Kidney (tissue), 14 donors: ENCODE data around the gene RPAP3. TPM values are rescaled to one million over a fixed set of nuclear protein-coding genes. Genes with fewer than 3 reads are reported as not detected.

Source experiments
- DNase-seq, 5 donors: peaks; one replicate each; pipeline ENCODE4 v3.0.0-alpha.2; 2013 to 2020
- FAIRE-seq: peaks from 2 replicates; lab custom pipeline; 2012; peaks lifted over from hg19 to GRCh38; lab: Jason Lieb, UNC
- H3K27ac ChIP-seq, 2 donors: one replicate each; pipeline ENCODE4 v1.7.0; 2013; ENCODE audit warnings: low read depth in 2 of 2, low read length in 2 of 2, inconsistent platforms in 1 of 2
- H3K27me3 ChIP-seq: one replicate; pipeline ENCODE4 v1.7.1; 2013; ENCODE audit warnings: low read length, inconsistent platforms; ENCODE audit not compliant: control insufficient read depth, insufficient read depth
- H3K36me3 ChIP-seq, 3 donors: one replicate each; pipeline versions ENCODE4 v1.7.0 to v1.7.1; 2013; ENCODE audit warnings: low read length in 3 of 3, control low read depth in 1 of 3, inconsistent platforms in 1 of 3; ENCODE audit not compliant: insufficient read depth in 3 of 3, control insufficient read depth in 2 of 3
- H3K4me1 ChIP-seq, 3 donors: one replicate each; pipeline versions ENCODE4 v1.7.0 to v1.7.1; 2013; ENCODE audit warnings: low read length in 3 of 3, inconsistent platforms in 1 of 3, low read depth in 1 of 3; ENCODE audit not compliant: control insufficient read depth in 2 of 3, insufficient read depth in 2 of 3
- H3K4me3 ChIP-seq, 3 donors: one replicate each; pipeline versions ENCODE4 v1.7.0 to v1.8.1; 2013; ENCODE audit warnings: low read length in 3 of 3, control low read depth in 1 of 3, inconsistent platforms in 1 of 3
- H3K9ac ChIP-seq, 3 donors: one replicate each; pipeline versions ENCODE4 v1.7.0 to v1.7.1; 2013; ENCODE audit warnings: low read length in 3 of 3, control low read depth in 1 of 3, inconsistent platforms in 1 of 3
- H3K9me3 ChIP-seq, 3 donors: one replicate each; pipeline versions ENCODE4 v1.7.0 to v1.7.1; 2013; ENCODE audit warnings: low read length in 3 of 3, control low read depth in 1 of 3, inconsistent platforms in 1 of 3; ENCODE audit not compliant: control insufficient read depth in 2 of 3, insufficient read depth in 1 of 3
- CTCF ChIP-seq: IDR thresholded peaks from 3 replicates; pipeline ENCODE4 v1.5.1; 2012; ENCODE audit warnings: mild to moderate bottlenecking, moderate library complexity, borderline replicate concordance; ENCODE audit not compliant: insufficient read depth; ENCODE audit errors: extremely low read depth
- intact Hi-C: fragments of 100-400 bp; cut with DNase I; formaldehyde crosslinking; loops from one replicate; pipeline ENCODE4 v1.11.1; 2022
- polyA plus RNA-seq: library from polyadenylated mRNA; stranded (reverse); fragments of 350-450 nt; fragmentation: Illumina TruSeq; extraction: RNeasy Lipid Tissue Mini Kit (QIAGEN cat#74804); gene quantifications from one replicate; pipeline ENCODE4 v1.2.3, GENCODE V29; 2014; ENCODE audit warnings: low read depth, low replicate concordance; ENCODE audit not compliant: insufficient read depth
- total RNA-seq: library from RNA; stranded (reverse); fragmentation: NEBNext Ultra II Directional; extraction: Animal tissue kit (Norgen Biotek cat#: 25700); gene quantifications from one replicate; pipeline ENCODE4 v1.2.1, GENCODE V29; 2021
- donor health status: control.
- donor health status: control.
- donor health status: control.
- donor health status: control.
- donor health status: control.
- donor health status: DM: yes; HTN: yes; CAD: no.
- donor health status: Normal renal cell carcinoma (clear cell type).

RPAP3 gene
- total and polyA plus RNA-seq, 2 donors from 2014 or later = 15.6 to 20.6 TPM

GRCh38 chr12:47754126-47754525 is 48.3 kb upstream of the RPAP3 start:
- no peak for TF ChIP-seq CTCF
- Histone ChIP-seq H3K27me3 (no peaks in the 10 kb centered on the region), H3K27ac (peak overlapping the region; percentile 80 to 81), H3K4me3 (peak overlapping the region in 2 of 3 donors; percentile 11 to 22), H3K36me3 (peaks cover 0 to 36% (median 19%) of the 10 kb centered on the region in 3 donors), H3K9me3 (no peaks in the 10 kb centered on the region), H3K9ac (peak overlapping the region in 1 of 3 donors; percentile 48), H3K4me1 (peaks cover 5 to 52% (median 38%) of the 10 kb centered on the region in 3 donors)
- DNase-seq (peak in 1 of 5 donors; percentile 18), FAIRE-seq (no peak)
- intact Hi-C loops = no loop called here

DNA sequence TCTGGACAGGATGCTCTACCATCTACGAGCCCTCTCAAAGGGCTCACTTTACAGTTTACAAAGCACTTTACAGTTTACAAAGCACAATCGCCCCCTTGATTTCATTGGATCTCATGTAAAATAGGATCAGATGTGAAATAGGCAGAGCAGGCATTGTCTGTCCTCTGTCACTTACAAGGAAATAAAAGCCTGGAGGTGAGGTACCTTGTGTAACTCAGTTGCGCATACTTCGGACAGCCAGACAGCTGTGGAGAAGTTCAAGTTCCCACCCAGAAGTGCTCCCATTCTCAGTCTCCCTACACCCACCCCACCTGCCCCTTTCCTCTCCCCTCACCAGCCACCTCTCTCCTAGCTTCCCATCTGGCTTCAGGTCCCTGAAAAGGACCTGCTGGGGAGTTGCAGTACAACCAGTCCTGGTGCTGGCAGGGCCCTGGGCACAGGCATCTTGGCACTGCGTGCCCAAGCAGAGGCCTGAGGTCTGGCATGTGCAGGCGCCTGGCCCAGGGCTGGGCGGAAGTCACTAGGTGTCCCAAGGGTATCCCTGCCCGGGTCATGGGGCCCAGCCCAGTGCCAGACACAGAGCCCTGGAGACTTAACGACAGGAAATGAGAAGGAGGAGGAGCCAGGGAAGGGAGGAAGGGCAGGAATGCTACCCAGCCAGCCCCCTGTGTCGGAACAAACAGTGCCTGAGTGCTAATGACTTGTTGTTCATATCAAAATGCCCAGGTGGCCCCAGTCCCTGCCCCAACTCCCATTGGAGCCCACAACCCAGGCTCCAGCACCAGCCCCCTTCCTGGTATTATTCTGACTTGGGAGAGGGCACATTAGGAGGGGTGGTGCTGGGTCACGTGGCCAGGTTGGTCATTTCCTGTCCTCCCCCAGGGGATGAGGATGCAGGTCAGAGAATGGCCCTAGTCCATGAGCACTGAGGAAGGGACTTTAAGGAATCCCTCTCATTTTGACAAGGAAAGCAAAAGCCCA is 47.5 kb upstream of the RPAP3 start:
- H3K27ac ChIP-seq = peak overlapping the region; percentile 80 to 82
- peak overlapping the region in 1 of 3 donors; percentile 22 for H3K4me3 ChIP-seq
- FAIRE-seq (no peak), DNase-seq (peak; percentile 60 to 96 (median 72))
- H3K27me3 ChIP-seq = no peaks in the 10 kb centered on the region
- intact Hi-C loops = no loop called here
- H3K36me3 ChIP-seq = peaks cover 0 to 41% (median 23%) of the 10 kb centered on the region in 3 donors
- H3K9ac ChIP-seq = peak overlapping the region in 1 of 3 donors; percentile 48
- no peak for TF ChIP-seq CTCF
- H3K9me3 ChIP-seq = no peaks in the 10 kb centered on the region
- H3K4me1 ChIP-seq = peaks cover 5 to 49% (median 38%) of the 10 kb centered on the region in 3 donors

GRCh38 chr12:47752552-47752951 is 46.7 kb upstream of the RPAP3 start:
- peaks cover 5 to 46% (median 38%) of the 10 kb centered on the region in 3 donors for H3K4me1 ChIP-seq
- DNase-seq = no peak
- H3K27ac ChIP-seq = peak overlapping the region; percentile 80 to 82
- no peaks in the 10 kb centered on the region for H3K9me3 ChIP-seq
- no peak for TF ChIP-seq CTCF
- no peak for FAIRE-seq
- H3K27me3 ChIP-seq = no peaks in the 10 kb centered on the region
- intact Hi-C loops = no loop called here
- no peak overlapping the region for H3K4me3 ChIP-seq
- H3K36me3 ChIP-seq = peaks cover 0 to 48% (median 30%) of the 10 kb centered on the region in 3 donors
- H3K9ac ChIP-seq = peak overlapping the region in 1 of 3 donors; percentile 41
